GM21528 (cell line): ENCODE measurements around the gene SPEN.
"Not testable (repeated sequence)": the region's sequence is repeated elsewhere in the genome, so short reads cannot be mapped to it uniquely, and the experiment has no call there.

Experiments
- ATAC-seq: cut with Tn5 transposase; IDR thresholded peaks from one replicate; pipeline ENCODE4 v1.9.1; 2021; ENCODE audit warnings: mild to moderate bottlenecking, moderate library complexity; ENCODE audit not compliant: unreplicated experiment, low FRiP score

The SPEN gene

GRCh38 chr1:15847100-15847892, at the start of gene SPEN:
SPEN (plus strand) TSS chr1:15847707; CDS start chr1:15848068, 361 bp downstream.
- peak; percentile 59 for ATAC-seq

GRCh38 chr1:15799004-15799867, 48.3 kb upstream of the SPEN start:
- ATAC-seq: no peak

DNA sequence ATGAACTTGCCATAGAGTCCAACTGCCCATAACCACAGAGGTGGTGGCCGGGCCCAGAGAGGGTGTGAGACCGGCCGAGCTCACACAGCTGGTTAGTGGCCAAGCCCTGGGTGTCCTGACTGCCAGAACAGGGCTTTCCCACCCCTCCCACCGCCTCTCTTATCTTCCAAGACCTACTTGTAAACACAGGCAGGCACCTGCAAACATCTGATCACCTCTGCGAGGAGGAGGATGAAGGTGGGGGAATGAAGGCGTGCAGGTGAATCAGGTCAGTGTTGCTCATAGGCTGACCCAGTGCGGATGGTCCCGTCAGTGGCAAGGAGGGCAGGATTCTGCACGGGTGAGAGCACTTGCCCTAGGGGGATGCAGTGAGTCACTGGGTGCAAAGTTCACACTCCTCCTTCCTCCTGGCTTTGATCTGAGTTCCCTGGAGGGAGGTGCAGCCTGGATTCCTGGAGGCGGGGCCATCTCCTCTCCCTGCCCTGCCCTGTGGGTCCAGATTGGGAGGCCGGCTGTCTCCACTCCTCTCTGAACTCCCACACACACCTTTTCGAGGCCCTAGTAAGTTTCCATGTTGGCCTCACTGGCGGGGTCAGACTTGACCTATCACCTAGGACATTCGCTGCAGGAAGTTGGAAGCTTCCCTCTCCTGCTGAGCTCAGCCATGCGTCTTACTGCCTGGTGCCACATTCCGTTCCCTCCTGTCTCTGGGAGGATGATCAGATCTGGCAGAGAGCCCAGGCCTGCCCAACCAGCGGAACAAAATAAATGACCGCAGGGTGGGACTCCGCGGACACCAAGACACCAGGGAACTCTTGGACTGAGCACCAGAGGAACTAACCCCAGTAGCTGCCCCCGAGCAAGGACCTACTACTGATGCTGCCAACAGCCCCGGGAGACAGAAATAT, 47.3 kb upstream of the SPEN start:
- no peak for ATAC-seq

DNA sequence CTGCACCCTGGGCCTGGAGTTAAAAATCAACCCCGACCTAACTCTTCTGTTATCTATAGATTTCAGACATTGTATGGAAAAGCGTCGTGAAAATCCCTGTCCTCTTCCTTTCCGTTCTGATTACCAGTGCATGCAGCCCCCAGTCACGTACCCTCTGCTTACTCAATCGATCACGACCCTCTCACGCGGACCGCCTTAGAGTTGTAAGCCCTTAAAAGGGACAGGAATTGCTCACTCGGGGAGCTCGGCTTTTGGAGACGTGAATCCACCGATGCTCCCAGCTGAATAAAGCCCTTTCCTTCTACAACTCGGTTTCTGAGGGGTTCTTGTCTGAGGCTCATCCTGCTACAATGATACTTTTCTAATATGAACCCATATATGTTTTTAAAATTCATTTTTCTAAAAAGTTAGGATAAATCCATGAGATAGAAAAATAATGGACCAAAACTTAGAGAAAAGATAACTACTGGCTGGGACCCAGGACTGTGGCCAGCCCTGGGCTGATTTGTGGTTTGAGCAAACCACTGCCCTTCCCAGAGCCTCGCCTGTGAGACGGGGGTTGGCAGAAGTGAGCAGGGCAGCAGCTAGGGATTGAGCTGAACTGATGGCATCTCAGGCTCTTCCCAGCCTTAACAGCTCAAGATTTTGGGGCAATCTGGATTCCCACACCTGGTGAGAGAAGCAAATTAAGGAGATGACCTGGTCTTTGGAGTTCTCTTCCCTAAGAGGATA, 45.1 kb upstream of the SPEN start:
- no peak for ATAC-seq

GRCh38 chr1:15803380-15803779, 44.1 kb upstream of the SPEN start:
- no peak for ATAC-seq

DNA sequence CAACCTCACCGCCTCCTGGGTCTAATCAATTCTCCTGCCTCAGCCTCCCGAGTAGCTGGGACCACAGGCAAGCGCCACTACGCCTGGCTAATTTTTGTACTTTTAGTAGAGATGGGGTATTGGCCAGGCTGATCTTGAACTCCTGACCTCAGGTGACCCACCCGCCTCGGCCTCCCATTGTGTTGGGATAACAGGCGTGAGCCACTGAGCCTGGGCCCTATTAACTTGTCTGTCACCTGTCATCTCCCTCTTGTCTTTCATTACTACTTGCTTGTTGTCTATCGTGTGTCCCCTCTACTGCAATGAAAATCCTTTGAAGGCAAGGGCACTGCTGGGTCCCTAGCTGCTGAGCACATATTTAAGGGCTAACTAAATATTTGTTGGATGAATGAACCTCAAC, 43.4 kb upstream of the SPEN start:
- no peak for ATAC-seq

DNA sequence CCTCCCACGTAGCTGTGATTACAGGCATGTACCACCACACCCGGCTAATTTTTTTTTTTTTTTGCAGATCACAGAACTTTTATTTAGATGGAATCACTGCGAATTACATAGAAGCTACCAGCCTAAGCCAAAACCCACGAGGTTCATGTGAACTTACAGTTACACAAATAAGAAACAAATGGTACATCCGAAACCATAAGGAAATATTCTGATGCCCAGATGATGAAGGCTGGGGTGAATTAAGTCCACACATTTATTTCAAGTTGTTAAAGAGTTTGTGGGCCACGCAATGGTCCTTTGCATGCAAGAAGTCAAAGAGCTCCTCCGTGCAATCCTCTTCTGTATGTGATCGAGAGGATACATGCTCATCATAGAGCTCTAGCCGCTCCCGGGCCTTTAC, 40.4 kb upstream of the SPEN start:
- ATAC-seq: no peak

- ATAC-seq: not testable (repeated sequence)
Measured at GRCh38 chr1:15807549-15807948, 40.0 kb upstream of the SPEN start, which contains the start of gene UQCRHL. UQCRHL (minus strand) TSS chr1:15807649; CDS start chr1:15807649, 0 bp downstream.

GRCh38 chr1:15808955-15809354, 38.6 kb upstream of the SPEN start:
- no peak for ATAC-seq

DNA sequence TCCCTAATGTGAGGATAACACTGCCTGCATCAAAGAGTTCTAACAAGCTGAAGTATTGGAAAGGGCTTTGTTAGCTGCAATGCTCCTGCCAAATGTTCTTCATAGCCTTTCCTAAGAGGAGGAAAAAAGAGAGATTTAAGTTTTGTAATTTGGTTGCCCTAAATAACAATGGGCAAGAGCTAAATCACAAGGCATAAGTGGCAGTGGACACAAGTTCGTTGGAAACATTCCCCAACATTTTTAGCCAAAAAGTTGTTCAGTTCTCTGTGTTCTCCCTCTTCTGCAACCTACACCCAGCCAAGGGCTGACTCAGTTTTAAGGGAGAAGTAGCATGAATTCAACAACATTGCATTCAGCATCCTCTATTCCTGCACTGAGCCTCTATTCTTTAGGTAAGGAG, 37.4 kb upstream of the SPEN start:
- no peak for ATAC-seq

- no peak for ATAC-seq
Measured at GRCh38 chr1:15816674-15817073, 30.8 kb upstream of the SPEN start.

DNA sequence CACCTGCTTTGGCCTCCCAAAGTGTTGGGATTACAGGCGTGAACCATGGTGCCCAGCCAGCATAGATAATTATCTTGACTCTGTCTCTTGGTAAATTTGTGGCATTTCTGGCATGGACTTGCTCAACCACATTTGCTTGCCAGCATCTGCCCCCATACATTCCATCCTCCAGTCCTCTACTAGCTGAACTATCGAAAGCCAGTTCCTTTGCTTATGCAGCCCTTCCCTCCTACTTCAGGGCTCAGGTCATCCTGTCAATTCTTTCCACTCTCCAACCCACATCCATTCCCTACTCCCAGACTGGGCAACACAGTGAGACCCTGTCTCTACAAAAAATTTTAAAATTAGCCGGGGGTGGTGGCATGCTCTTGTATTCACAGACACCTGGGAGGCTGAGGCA, 27.0 kb upstream of the SPEN start:
- no peak for ATAC-seq

DNA sequence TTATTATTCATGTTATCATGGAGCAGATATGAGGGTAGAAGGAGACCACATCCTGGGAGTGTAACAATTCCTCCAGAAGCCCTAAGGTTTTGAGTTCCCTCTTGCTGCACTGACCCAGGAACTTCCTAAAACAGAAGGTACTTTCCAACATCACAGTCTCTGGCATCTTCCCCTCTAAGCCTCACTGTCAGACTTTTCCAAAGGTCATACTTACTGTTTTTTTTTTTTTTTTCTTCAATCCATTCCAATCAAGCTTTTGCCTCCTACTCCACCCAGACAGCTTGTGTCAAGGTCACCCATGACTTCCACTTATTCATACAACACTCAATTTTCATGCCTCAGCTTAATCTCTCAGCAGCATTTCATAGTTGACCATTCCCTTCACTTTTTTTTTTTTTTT, 21.7 kb upstream of the SPEN start:
- no peak for ATAC-seq

- no peak for ATAC-seq
Measured at GRCh38 chr1:15826810-15827507, 20.5 kb upstream of the SPEN start.

DNA sequence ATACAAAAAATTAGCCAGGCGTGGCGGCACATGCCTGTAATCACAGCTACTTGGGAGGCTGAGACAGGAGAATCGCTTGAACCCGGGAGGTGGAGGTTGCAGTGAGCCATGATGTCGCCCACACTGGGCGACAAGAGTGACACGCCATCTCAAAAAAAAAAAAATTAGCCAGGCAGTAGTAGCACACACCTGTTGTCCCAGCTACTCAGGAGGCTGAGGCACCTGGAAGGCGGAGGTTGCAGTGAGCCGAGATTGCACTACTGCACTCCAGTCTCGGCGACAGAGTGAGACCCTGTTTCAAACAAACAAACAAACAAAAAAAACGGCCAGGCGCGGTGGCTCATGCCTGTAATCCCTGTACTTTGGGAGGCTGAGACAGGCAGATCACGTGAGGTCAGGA, 19.9 kb upstream of the SPEN start:
- not testable (repeated sequence) for ATAC-seq

- ATAC-seq: not testable (repeated sequence)
Measured at GRCh38 chr1:15828931-15829330, 18.6 kb upstream of the SPEN start.

- no peak for ATAC-seq
Measured at GRCh38 chr1:15830258-15830657, 17.2 kb upstream of the SPEN start.

- ATAC-seq: no peak
Measured at GRCh38 chr1:15833069-15833679, 14.3 kb upstream of the SPEN start.
